ENCODE measurements around the gene LGR5. TPM values are rescaled to one million over a fixed set of nuclear protein-coding genes. Genes with fewer than 3 reads are reported as not detected.
"Not testable (repeated sequence)": the region's sequence is repeated elsewhere in the genome, so short reads cannot be mapped to it uniquely, and the experiment has no call there.

The LGR5 gene
- total RNA-seq, 2 experiments from 2014 or later: not detected

- Mint-ChIP-seq H3K9me3 (no peaks in the 10 kb centered on the region), H3K36me3 (ENCODE audit: low read depth) (no peaks in the 10 kb centered on the region), H3K4me1 (ENCODE audit: low read depth) (no peaks in the 10 kb centered on the region), H3K27me3 (peaks cover 12% of the 10 kb centered on the region), H3K27ac (no peak overlapping the region), H3K4me3 (no peak overlapping the region)
- no peak overlapping the region for H3K4me3 ChIP-seq (ENCODE audit: low read length)
- no peaks in the 10 kb centered on the region for H3K27me3 ChIP-seq (ENCODE audit: control insufficient read depth in 1 of 2, insufficient read depth in 2 of 2, low read length in 2 of 2)
- CTCF ChIA-PET: interaction anchor here (1.5 kb wide), 1 partner anchor 27 kb away, joined by 3 read pairs; no protein-coding TSS in a partner anchor
- H3K4me1 ChIP-seq (ENCODE audit: insufficient read depth, low read length): no peaks in the 10 kb centered on the region
- no peak overlapping the region for H3K27ac ChIP-seq (ENCODE audit: low read depth in 1 of 2, low read length in 2 of 2)
- POLR2A ChIA-PET: no interaction called here
- no peaks in the 10 kb centered on the region for H3K36me3 ChIP-seq (ENCODE audit: insufficient read depth, low read length)
- no peak for TF ChIP-seq CTCF (IDR thresholded peaks at IDR 0.05)
- DNase-seq: no peak
- ATAC-seq (ENCODE audit: poor library complexity): no peak
- no peaks in the 10 kb centered on the region for H3K9me3 ChIP-seq (ENCODE audit: control insufficient read depth in 1 of 2, insufficient read depth in 1 of 2, low read length in 2 of 2)
- intact Hi-C loops (cut with DNase I, micrococcal nuclease): no loop called here
Observed at GRCh38 chr12:71484272-71484905, 44.8 kb downstream of the LGR5 start.

- DNase-seq; CTCF ChIA-PET; ATAC-seq (ENCODE audit: poor library complexity); H3K4me3 Mint-ChIP-seq; H3K9me3 Mint-ChIP-seq; H3K27me3 Mint-ChIP-seq; POLR2A ChIA-PET; H3K4me1 ChIP-seq (ENCODE audit: insufficient read depth, low read length); intact Hi-C loops (cut with DNase I, micrococcal nuclease); H3K27ac ChIP-seq (ENCODE audit: low read depth in 1 of 2, low read length in 2 of 2); H3K4me1 Mint-ChIP-seq (ENCODE audit: low read depth); H3K9me3 ChIP-seq (ENCODE audit: control insufficient read depth in 1 of 2, insufficient read depth in 1 of 2, low read length in 2 of 2); H3K27ac Mint-ChIP-seq; H3K36me3 ChIP-seq (ENCODE audit: insufficient read depth, low read length); H3K4me3 ChIP-seq (ENCODE audit: low read length); H3K36me3 Mint-ChIP-seq (ENCODE audit: low read depth); H3K27me3 ChIP-seq (ENCODE audit: control insufficient read depth in 1 of 2, insufficient read depth in 2 of 2, low read length in 2 of 2): not testable (repeated sequence)
Observed at GRCh38 chr12:71490844-71491243, 51.2 kb downstream of the LGR5 start.

DNA sequence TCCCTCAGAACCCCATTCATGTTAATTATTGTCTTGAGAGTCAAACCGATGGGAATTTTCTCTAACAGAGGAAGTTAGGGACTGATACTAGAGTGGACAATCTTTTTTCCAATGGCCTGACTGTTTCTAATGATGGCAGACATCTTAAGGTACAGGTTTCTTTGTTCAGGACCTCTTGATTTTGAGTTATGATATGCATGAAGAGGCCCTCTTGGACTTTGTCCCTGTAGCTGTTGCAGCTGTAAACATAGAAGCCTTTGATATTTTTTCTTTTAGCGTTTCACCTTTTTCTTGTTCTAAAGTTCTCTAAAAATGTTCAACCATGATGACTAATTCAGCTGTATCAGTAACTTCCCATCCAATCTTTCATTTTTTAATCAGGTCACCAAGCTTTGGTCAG, 53.0 kb downstream of the LGR5 start:
- Histone ChIP-seq H3K36me3 (ENCODE audit: insufficient read depth, low read length) (no peaks in the 10 kb centered on the region), H3K27ac (ENCODE audit: low read depth in 1 of 2, low read length in 2 of 2) (no peak overlapping the region), H3K9me3 (ENCODE audit: control insufficient read depth in 1 of 2, insufficient read depth in 1 of 2, low read length in 2 of 2) (peaks cover 0 to 8% of the 10 kb centered on the region in 2 experiments), H3K4me3 (ENCODE audit: low read length) (no peak overlapping the region), H3K4me1 (ENCODE audit: insufficient read depth, low read length) (no peaks in the 10 kb centered on the region), H3K27me3 (ENCODE audit: control insufficient read depth in 1 of 2, insufficient read depth in 2 of 2, low read length in 2 of 2) (no peaks in the 10 kb centered on the region)
- Mint-ChIP-seq H3K36me3 (ENCODE audit: low read depth) (no peaks in the 10 kb centered on the region), H3K4me3 (no peak overlapping the region), H3K27ac (no peak overlapping the region), H3K9me3 (no peaks in the 10 kb centered on the region), H3K4me1 (ENCODE audit: low read depth) (no peaks in the 10 kb centered on the region), H3K27me3 (no peaks in the 10 kb centered on the region)
- POLR2A ChIA-PET: no interaction called here
- CTCF ChIA-PET: no interaction called here
- no peak for TF ChIP-seq CTCF (IDR thresholded peaks at IDR 0.05)
- intact Hi-C loops (cut with DNase I, micrococcal nuclease): no loop called here
- no peak for ATAC-seq (ENCODE audit: poor library complexity)
- DNase-seq: no peak

GRCh38 chr12:71499834-71500233, 60.2 kb downstream of the LGR5 start:
- TF ChIP-seq CTCF (IDR thresholded peaks at IDR 0.05): no peak
- POLR2A ChIA-PET: no interaction called here
- intact Hi-C loops (cut with DNase I, micrococcal nuclease): no loop called here
- H3K36me3 ChIP-seq (ENCODE audit: insufficient read depth, low read length): no peaks in the 10 kb centered on the region
- ATAC-seq (ENCODE audit: poor library complexity) (no peak), DNase-seq (no peak)
- no peak overlapping the region for H3K4me3 ChIP-seq (ENCODE audit: low read length)
- H3K27ac Mint-ChIP-seq: no peak overlapping the region
- H3K9me3 Mint-ChIP-seq: no peaks in the 10 kb centered on the region
- no peak overlapping the region for H3K4me3 Mint-ChIP-seq
- peaks cover 0 to 1% of the 10 kb centered on the region in 2 experiments for H3K9me3 ChIP-seq (ENCODE audit: control insufficient read depth in 1 of 2, insufficient read depth in 1 of 2, low read length in 2 of 2)
- CTCF ChIA-PET: no interaction called here
- no peak overlapping the region for H3K27ac ChIP-seq (ENCODE audit: low read depth in 1 of 2, low read length in 2 of 2)
- H3K27me3 Mint-ChIP-seq: no peaks in the 10 kb centered on the region
- H3K4me1 Mint-ChIP-seq (ENCODE audit: low read depth): peaks cover 14% of the 10 kb centered on the region
- no peaks in the 10 kb centered on the region for H3K27me3 ChIP-seq (ENCODE audit: control insufficient read depth in 1 of 2, insufficient read depth in 2 of 2, low read length in 2 of 2)
- no peaks in the 10 kb centered on the region for H3K36me3 Mint-ChIP-seq (ENCODE audit: low read depth)
- no peaks in the 10 kb centered on the region for H3K4me1 ChIP-seq (ENCODE audit: insufficient read depth, low read length)

Data from CD4-positive, alpha-beta T cell (primary cell).